ENCODE measurements around the gene RNU1-1.

- TF ChIP-seq, protein P1, sequence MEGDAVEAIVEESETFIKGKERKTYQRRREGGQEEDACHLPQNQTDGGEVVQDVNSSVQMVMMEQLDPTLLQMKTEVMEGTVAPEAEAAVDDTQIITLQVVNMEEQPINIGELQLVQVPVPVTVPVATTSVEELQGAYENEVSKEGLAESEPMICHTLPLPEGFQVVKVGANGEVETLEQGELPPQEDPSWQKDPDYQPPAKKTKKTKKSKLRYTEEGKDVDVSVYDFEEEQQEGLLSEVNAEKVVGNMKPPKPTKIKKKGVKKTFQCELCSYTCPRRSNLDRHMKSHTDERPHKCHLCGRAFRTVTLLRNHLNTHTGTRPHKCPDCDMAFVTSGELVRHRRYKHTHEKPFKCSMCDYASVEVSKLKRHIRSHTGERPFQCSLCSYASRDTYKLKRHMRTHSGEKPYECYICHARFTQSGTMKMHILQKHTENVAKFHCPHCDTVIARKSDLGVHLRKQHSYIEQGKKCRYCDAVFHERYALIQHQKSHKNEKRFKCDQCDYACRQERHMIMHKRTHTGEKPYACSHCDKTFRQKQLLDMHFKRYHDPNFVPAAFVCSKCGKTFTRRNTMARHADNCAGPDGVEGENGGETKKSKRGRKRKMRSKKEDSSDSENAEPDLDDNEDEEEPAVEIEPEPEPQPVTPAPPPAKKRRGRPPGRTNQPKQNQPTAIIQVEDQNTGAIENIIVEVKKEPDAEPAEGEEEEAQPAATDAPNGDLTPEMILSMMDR (IDR thresholded peaks at IDR 0.05), result no peak
- no peak for TF ChIP-seq POLR2A (IDR thresholded peaks at IDR 0.05)
Observed at GRCh38 chr1:16491056-16491675, 22.9 kb downstream of the RNU1-1 start.

Data from stomach (tissue), 4 donors.